RWPE2 (cell line): ENCODE data around the gene MPND.
A peak's percentile ranks its signal among the peaks of the same experiment; 100 is the strongest.

Source experiments
- ATAC-seq: fragments of 200-7000 bp; cut with Tn5 transposase; 3 replicates; pipeline ENCODE4 v1.9.1; 2021; ENCODE audit warnings: low read depth
- DNase-seq: peaks from one replicate; pipeline ENCODE4 v3.0.0-alpha.2; 2020; ENCODE audit warnings: low spot score
- H3K27ac ChIP-seq: fragments of 450-650 bp; 2 replicates; pipeline ENCODE4 v1.5.1; 2017; ENCODE audit warnings: mild to moderate bottlenecking; ENCODE audit not compliant: poor library complexity, severe bottlenecking
- H3K27me3 ChIP-seq: fragments of 250-450 bp; sonication (Bioruptor Pico); 2 replicates; pipeline ENCODE4 v1.5.1; 2021; ENCODE audit warnings: mild to moderate bottlenecking, moderate library complexity; ENCODE audit not compliant: insufficient read depth, poor library complexity, severe bottlenecking
- H3K36me3 ChIP-seq: fragments of 250-450 bp; sonication (Bioruptor Pico); 2 replicates; pipeline ENCODE4 v1.5.1; 2020; ENCODE audit warnings: low read depth, mild to moderate bottlenecking, moderate library complexity
- H3K4me1 ChIP-seq: fragments of 250-450 bp; sonication (Bioruptor Pico); 2 replicates; pipeline ENCODE4 v1.5.1; 2021; ENCODE audit warnings: mild to moderate bottlenecking, moderate library complexity; ENCODE audit not compliant: insufficient read depth, poor library complexity, severe bottlenecking
- H3K4me3 ChIP-seq: fragments of 250-450 bp; sonication (Bioruptor Pico); 2 replicates; pipeline ENCODE4 v1.5.1; 2021; ENCODE audit warnings: mild to moderate bottlenecking, moderate library complexity; ENCODE audit not compliant: severe bottlenecking
- H3K9me3 ChIP-seq: fragments of 250-450 bp; sonication (Bioruptor Pico); 2 replicates; pipeline ENCODE4 v1.5.1; 2021; ENCODE audit warnings: mild to moderate bottlenecking, moderate library complexity; ENCODE audit not compliant: severe bottlenecking
- TF ChIP-seq, protein P1 (sequence below): fragments of 450-650 bp; IDR thresholded peaks from one replicate; pipeline ENCODE4 v1.5.1; 2017; ENCODE audit warnings: mild to moderate bottlenecking, moderate library complexity; ENCODE audit not compliant: poor library complexity, severe bottlenecking

Gene MPND

DNA sequence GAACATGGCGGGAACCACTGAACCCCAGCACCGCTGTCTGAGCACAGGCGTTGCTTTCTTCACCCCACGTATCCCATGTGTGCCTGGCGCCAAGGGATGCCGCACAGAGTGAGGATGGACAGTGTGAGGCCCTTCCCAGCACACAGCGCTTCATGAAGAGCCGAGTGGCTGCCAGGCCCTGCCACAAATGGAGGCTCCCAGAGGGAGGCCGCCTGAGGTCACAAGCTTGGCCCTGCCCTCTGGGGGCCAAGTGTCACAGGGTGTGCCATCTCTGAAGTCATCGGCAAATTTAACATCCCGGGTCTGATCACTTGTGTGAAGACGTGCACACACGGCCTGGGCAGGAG is 24.4 kb downstream of the MPND start:
- TF ChIP-seq, protein P1, sequence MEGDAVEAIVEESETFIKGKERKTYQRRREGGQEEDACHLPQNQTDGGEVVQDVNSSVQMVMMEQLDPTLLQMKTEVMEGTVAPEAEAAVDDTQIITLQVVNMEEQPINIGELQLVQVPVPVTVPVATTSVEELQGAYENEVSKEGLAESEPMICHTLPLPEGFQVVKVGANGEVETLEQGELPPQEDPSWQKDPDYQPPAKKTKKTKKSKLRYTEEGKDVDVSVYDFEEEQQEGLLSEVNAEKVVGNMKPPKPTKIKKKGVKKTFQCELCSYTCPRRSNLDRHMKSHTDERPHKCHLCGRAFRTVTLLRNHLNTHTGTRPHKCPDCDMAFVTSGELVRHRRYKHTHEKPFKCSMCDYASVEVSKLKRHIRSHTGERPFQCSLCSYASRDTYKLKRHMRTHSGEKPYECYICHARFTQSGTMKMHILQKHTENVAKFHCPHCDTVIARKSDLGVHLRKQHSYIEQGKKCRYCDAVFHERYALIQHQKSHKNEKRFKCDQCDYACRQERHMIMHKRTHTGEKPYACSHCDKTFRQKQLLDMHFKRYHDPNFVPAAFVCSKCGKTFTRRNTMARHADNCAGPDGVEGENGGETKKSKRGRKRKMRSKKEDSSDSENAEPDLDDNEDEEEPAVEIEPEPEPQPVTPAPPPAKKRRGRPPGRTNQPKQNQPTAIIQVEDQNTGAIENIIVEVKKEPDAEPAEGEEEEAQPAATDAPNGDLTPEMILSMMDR = no peak
- peaks cover 16% of the 10 kb centered on the region for H3K4me1 ChIP-seq
- DNase-seq (no peak), ATAC-seq (no peak)
- H3K27me3 ChIP-seq = no peaks in the 10 kb centered on the region
- peaks cover 35% of the 10 kb centered on the region for H3K36me3 ChIP-seq
- H3K4me3 ChIP-seq = no peak overlapping the region
- H3K27ac ChIP-seq = peak overlapping the region; percentile 91
- H3K9me3 ChIP-seq = no peaks in the 10 kb centered on the region

DNA sequence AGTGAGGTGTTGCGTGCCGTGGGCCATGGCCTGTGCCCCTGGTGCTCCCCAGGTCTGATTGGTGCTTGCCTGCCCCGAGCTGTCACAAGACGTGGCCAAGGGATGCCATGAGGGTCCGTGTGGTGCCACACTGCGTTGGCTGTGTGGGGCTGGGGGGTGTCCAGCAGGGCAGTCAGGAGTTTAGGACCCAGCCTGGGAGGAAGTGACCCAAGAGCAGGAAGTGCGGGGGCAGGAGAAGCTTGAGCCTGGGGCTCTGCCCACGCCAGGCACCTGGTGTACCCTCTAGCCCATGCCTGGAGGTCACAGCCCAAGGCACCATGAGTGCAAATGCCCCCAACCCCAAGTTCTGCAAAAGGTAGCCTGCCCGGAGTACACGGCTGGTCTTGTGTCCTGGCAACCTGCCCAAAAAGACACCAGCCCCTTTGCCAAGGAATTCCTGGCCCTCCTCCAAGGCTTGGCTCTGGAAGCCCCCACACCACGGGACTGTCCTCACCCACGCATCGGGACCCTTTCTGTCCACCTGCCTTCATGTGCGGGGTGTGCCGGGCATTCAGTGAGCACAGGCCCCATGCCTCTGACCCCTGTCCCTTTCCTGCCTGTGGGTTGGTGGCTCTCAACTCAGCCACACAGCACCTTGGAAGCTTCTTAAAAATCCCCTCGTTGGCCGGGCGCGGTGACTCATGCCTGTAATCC is 24.9 kb downstream of the MPND start:
- ATAC-seq (no peak), DNase-seq (peak; percentile 47)
- TF ChIP-seq, protein P1 = no peak
- H3K27me3 ChIP-seq = no peaks in the 10 kb centered on the region
- no peak overlapping the region for H3K4me3 ChIP-seq
- no peaks in the 10 kb centered on the region for H3K9me3 ChIP-seq
- H3K4me1 ChIP-seq = peaks cover 16% of the 10 kb centered on the region
- peak overlapping the region; percentile 91 for H3K27ac ChIP-seq
- H3K36me3 ChIP-seq = peaks cover 32% of the 10 kb centered on the region

DNA sequence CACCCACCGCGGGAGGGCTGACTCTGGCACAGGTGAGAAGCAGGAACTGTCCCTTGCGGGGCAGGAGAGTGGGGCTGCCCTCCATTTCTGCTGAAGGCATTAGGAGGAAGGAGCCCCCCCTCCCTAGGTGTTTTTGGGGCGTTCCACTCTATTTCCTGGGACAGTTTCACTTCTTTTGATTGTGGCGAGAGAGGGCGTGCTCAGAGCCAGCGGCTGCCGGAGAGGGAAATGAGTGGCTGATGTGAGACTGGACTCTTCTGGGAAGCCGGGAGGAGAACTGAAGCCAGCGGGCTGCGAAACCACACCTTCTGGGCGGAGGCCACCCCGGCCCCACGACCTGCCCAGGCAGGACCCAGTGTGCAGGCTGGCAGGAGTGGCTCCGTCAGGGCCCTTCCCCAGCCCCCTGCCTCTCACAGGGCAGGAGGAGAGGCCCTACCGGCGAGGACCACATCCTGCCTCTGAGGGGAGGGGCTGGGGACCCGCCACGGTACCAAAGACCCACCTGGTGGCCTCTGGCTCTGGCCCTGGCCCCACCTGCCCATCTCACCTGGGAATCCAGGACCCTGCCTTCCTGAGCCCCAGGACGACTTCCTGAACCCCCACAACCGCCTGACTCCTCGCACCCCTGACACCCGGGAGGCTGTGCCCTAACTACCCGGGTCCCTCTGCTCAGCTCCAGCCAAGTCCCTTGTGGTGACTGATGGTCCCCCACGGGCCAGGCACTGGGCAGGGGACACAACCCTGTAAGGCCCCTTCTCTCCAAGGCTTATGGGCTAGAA is 25.9 kb downstream of the MPND start:
- Histone ChIP-seq H3K27ac (peak overlapping the region; percentile 91), H3K4me3 (peak overlapping the region; percentile 1), H3K4me1 (peaks cover 20% of the 10 kb centered on the region), H3K27me3 (no peaks in the 10 kb centered on the region), H3K36me3 (peaks cover 22% of the 10 kb centered on the region), H3K9me3 (no peaks in the 10 kb centered on the region)
- DNase-seq (peak; percentile 86), ATAC-seq (peak; percentile 88)
- TF ChIP-seq, protein P1 = no peak

DNA sequence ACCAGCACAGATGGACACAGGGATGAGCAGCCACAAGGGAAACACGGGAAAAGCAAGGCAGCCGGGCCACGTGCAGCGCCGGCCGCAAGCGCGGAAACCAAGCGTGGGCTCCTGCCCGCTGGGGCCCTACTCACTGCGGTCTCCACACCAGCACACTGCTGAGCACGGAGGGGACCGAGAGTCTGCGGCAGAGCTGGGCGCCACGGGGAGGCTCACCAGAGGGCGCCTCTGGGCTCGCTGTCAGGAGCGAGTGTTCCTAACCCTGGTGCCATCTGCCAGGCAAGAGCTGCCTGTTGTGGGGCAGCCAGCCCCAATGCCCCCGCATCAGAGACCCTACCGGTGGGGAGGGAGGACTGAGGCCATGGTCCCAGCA is 26.5 kb downstream of the MPND start:
- DNase-seq (peak; percentile 64), ATAC-seq (peak; percentile 59)
- peaks cover 20% of the 10 kb centered on the region; the same call in 1 of the 2 replicates for H3K36me3 ChIP-seq
- TF ChIP-seq, protein P1 = peak; percentile 62
- peak overlapping the region; percentile 1 for H3K4me3 ChIP-seq
- H3K27me3 ChIP-seq = no peaks in the 10 kb centered on the region
- H3K27ac ChIP-seq = peak overlapping the region; percentile 91
- H3K9me3 ChIP-seq = no peaks in the 10 kb centered on the region
- peaks cover 26% of the 10 kb centered on the region for H3K4me1 ChIP-seq
